ENCODE data around the gene ARAP2. TPM values are rescaled to one million over a fixed set of nuclear protein-coding genes. Genes with fewer than 3 reads are reported as not detected.

The ARAP2 gene
- total and polyA plus RNA-seq, 2 donors (not counting 3 experiments of a cell fraction or from before 2014, with no cell fraction given): not detected

GRCh38 chr4:36041340-36041739 lies 203.0 kb downstream of the ARAP2 start:
- Histone ChIP-seq H3K4me2 (ENCODE audit: insufficient read depth, low read length) (no peak overlapping the region), H3K79me2 (ENCODE audit: control insufficient read depth, insufficient read depth, low read length) (no peaks in the 10 kb centered on the region), H2AFZ (ENCODE audit: low read depth, low read length) (no peak overlapping the region), H3K36me3 (ENCODE audit: control insufficient read depth in 2 of 2, extremely low read depth in 1 of 2, insufficient read depth in 2 of 2, low read length in 2 of 2) (no peaks in the 10 kb centered on the region), H3K9ac (replicated peaks; ENCODE audit: extremely low read depth, insufficient read depth, low read length) (no peak overlapping the region), H3K9me1 (replicated peaks; ENCODE audit: control insufficient read depth, extremely low read depth, insufficient read depth, low read length) (no peaks in the 10 kb centered on the region), H3K27me3 (ENCODE audit: control insufficient read depth in 2 of 2, insufficient read depth in 2 of 2, low read length in 2 of 2) (no peaks in the 10 kb centered on the region), H3K4me3 (replicated peaks in 1 of 3; ENCODE audit: insufficient read depth in 1 of 3, low read depth in 1 of 3, low read length in 3 of 3) (no peak overlapping the region), H3K4me1 (ENCODE audit: control insufficient read depth, extremely low read depth, insufficient read depth, low read length) (no peaks in the 10 kb centered on the region), H4K20me1 (replicated peaks; ENCODE audit: control insufficient read depth, extremely low read depth, insufficient read depth, low read length) (no peaks in the 10 kb centered on the region), H3K9me3 (replicated peaks; ENCODE audit: control insufficient read depth, insufficient read depth, low read length) (peaks cover 1% of the 10 kb centered on the region), H3K27ac (ENCODE audit: insufficient read depth, low read depth, low read length) (no peak overlapping the region)
- intact Hi-C loops (cut with micrococcal nuclease): no loop called here
- DNase-seq (ENCODE audit: low read depth, low spot score): no peak
- TF ChIP-seq JUN (IDR thresholded peaks at IDR 0.05; ENCODE audit: borderline replicate concordance, insufficient read depth, insufficient read length, low read depth) (no peak), MYC (IDR thresholded peaks at IDR 0.05; ENCODE audit: low read depth, low read length) (no peak), GATA2 (IDR thresholded peaks at IDR 0.05; ENCODE audit: insufficient read depth, insufficient read length, low read depth, low read length) (no peak), CTCF (IDR thresholded peaks at IDR 0.05; ENCODE audit: extremely low read depth in 1 of 2, insufficient read depth in 1 of 2, low read depth in 1 of 2, low read length in 2 of 2) (no peak)
- ChIA-PET POLR2A (no interaction called here), CTCF (no interaction called here)
- no TSS peak for BruUV-seq (replicated peaks)
- FAIRE-seq: no peak
- dilution Hi-C loops (cut with MboI; ENCODE audit: extremely low pct_ligation_motif_present, low sequenced_read_pairs): no loop called here

GRCh38 chr4:36039026-36039425 lies 205.3 kb downstream of the ARAP2 start:
- dilution Hi-C loops (cut with MboI; ENCODE audit: extremely low pct_ligation_motif_present, low sequenced_read_pairs): no loop called here
- H3K4me1 ChIP-seq (ENCODE audit: control insufficient read depth, extremely low read depth, insufficient read depth, low read length): no peaks in the 10 kb centered on the region
- H3K27ac ChIP-seq (ENCODE audit: insufficient read depth, low read depth, low read length): no peak overlapping the region
- no peaks in the 10 kb centered on the region for H3K27me3 ChIP-seq (ENCODE audit: control insufficient read depth in 2 of 2, insufficient read depth in 2 of 2, low read length in 2 of 2)
- no peaks in the 10 kb centered on the region for H3K9me1 ChIP-seq (replicated peaks; ENCODE audit: control insufficient read depth, extremely low read depth, insufficient read depth, low read length)
- no TSS peak for BruUV-seq (replicated peaks)
- TF ChIP-seq MYC (IDR thresholded peaks at IDR 0.05; ENCODE audit: low read depth, low read length) (no peak), EZH2 (IDR thresholded peaks at IDR 0.05; ENCODE audit: borderline replicate concordance, low read depth, low read length, severe bottlenecking) (no peak), POLR2AphosphoS5 (IDR thresholded peaks at IDR 0.05; ENCODE audit: insufficient read depth, low read depth, low read length) (no peak), JUN (IDR thresholded peaks at IDR 0.05; ENCODE audit: borderline replicate concordance, insufficient read depth, insufficient read length, low read depth) (no peak), FOS (IDR thresholded peaks at IDR 0.05; ENCODE audit: borderline replicate concordance, insufficient read depth, low read length) (no peak), MAX (IDR thresholded peaks at IDR 0.05; ENCODE audit: insufficient read depth, insufficient read length) (no peak), POLR2A (IDR thresholded peaks at IDR 0.05; ENCODE audit: low read depth, low read length) (no peak), GATA2 (IDR thresholded peaks at IDR 0.05; ENCODE audit: insufficient read depth, insufficient read length, low read depth, low read length) (no peak), CTCF (IDR thresholded peaks at IDR 0.05; ENCODE audit: extremely low read depth in 1 of 2, insufficient read depth in 1 of 2, low read depth in 1 of 2, low read length in 2 of 2) (no peak)
- DNase-seq (ENCODE audit: low read depth, low spot score) (no peak), FAIRE-seq (no peak)
- intact Hi-C loops (cut with micrococcal nuclease): no loop called here
- H2AFZ ChIP-seq (ENCODE audit: low read depth, low read length): no peak overlapping the region
- H4K20me1 ChIP-seq (replicated peaks; ENCODE audit: control insufficient read depth, extremely low read depth, insufficient read depth, low read length): no peaks in the 10 kb centered on the region
- no peak overlapping the region for H3K4me3 ChIP-seq (replicated peaks in 1 of 3; ENCODE audit: insufficient read depth in 1 of 3, low read depth in 1 of 3, low read length in 3 of 3)
- H3K9me3 ChIP-seq (replicated peaks; ENCODE audit: control insufficient read depth, insufficient read depth, low read length): peaks cover 1% of the 10 kb centered on the region
- H3K36me3 ChIP-seq (ENCODE audit: control insufficient read depth in 2 of 2, extremely low read depth in 1 of 2, insufficient read depth in 2 of 2, low read length in 2 of 2): no peaks in the 10 kb centered on the region
- no peak overlapping the region for H3K4me2 ChIP-seq (ENCODE audit: insufficient read depth, low read length)
- no peaks in the 10 kb centered on the region for H3K79me2 ChIP-seq (ENCODE audit: control insufficient read depth, insufficient read depth, low read length)
- H3K9ac ChIP-seq (replicated peaks; ENCODE audit: extremely low read depth, insufficient read depth, low read length): no peak overlapping the region
- POLR2A ChIA-PET: no interaction called here
- CTCF ChIA-PET: no interaction called here

Data from endothelial cell of umbilical vein (primary cell).